NCI-H2227 (cell line): Measurements from ENCODE around the gene PHF11.
A peak's percentile ranks its signal among the peaks of the same experiment; 100 is the strongest.
"Not testable (repeated sequence)": the region's sequence is repeated elsewhere in the genome, so short reads cannot be mapped to it uniquely, and the experiment has no call there.

Experiments used
- DNase-seq: peaks from one replicate; lab custom pipeline; 2025; ENCODE audit not compliant: unreplicated experiment; lab: John Stamatoyannopoulos, UW

Gene PHF11

DNA sequence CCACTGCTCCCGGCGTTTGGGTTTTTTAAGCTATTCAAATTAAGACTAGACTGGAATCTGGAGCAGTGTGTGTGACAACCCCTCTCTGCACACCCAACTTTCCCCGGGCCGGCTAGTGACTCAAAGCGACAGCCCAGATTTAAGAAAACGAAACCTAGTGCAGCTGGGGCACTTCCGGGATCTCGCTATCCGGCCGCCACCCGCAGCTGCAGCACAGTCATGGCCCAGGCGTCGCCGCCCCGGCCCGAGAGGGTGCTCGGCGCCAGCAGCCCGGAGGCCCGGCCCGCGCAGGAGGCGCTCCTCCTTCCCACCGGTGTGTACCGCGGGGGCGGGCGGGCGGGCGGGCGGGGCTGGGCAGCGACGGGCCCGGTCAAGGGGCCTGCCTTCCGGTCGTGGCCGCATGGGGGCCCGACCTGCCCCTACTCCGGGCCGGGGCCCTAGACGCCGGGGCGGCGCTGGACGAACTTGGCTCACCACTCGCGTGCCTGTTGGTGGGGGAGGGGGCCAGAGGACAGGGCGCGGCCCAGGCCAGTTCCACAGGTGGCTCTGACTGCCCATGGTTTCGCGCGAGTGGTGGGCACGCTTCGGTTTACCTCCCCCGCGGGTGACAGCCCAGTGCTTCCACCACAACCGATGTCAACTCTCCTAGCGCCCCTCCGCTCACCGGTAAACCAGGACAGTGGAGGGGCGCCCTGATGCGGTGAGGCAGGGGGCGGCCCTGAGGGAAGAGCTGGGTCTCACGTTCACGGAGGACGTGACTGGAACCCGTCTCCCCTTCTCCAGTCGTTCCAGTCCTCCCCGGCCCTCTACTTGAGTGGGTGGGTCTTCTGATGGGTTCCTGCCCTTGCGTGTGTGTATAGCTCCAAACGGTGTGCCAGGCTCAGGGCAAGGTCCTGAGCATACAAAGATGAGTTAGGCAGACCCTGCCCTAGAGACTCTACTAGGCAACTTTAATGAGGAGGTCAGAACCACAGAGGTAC, at the start of gene PHF11:
TSS of gene PHF11 (plus strand) at position 171 of the 980 bp plus-strand sequence. CDS start at position 220, 49 bp downstream.
- peak; percentile 30 for DNase-seq

DNA sequence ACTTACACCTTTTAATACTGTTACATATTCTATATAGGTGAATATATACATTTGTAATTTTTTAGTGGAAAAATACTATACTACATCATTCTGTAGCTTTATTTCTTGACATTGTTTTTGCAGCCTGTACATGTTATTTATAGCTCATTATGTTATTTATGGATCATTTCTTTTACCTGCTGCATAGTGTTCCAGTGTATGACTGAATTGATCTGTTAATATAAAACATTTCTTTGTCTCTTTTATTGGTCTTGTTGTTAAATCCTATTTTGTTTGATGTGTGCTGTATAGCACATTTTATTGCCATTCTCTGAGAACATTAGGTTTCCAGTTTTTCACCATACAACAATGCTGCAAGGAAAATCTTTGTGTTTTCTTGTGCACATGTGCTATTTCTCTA, 49.3 kb upstream of the PHF11 start:
- DNase-seq: no peak

DNA sequence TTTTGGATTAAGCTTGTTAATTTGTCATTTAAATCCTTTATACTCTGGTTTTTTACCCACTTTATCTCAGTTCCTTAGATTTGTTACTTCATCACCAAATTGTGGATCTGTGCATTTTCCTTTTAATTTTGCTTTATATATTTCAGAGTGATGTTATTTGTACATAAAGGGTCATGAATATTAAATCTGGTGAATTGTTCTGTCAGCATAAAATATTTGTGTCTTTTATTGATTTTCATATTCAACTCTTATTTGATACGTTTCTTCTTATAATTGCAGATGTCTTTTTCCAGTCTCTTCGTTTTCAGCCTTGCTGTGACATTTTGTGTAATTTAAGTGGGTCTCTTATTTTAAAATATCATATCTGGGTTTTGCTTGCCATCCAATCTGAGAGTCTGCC, 47.0 kb upstream of the PHF11 start:
- DNase-seq: no peak

DNA sequence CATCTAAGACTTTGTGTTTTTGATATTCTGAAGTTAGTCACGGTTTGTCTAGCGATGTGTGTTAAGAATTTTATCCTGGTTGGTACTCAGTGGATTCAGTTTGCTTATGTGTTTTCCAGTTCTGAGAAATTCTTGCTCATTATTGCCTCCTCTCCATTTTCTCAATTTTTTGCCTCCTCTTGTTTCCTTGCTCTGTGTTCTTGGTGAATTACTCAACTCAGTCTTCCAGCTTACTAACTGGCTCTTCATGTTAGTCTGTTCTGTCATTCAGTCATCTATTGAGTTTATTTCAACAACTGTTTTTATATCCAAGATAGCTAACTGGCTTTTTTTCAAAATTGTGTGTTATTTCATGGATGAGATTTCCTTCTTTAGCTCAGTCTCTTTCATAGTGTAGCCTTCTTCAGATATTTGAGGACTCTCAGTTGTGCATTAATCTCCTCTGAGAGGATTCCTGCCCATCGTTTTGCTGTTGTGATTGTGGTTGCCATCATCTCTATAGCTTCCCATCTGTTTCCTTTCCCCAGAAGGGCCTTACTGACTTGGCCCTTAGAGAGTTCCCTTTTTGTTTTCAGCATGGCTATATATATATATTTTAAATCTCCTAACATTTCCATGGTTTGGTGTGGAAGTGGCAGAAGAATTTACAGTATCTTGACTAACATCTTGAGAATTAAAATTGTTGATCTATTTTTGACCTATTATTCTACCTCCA, 45.5 kb upstream of the PHF11 start:
- no peak for DNase-seq

DNA sequence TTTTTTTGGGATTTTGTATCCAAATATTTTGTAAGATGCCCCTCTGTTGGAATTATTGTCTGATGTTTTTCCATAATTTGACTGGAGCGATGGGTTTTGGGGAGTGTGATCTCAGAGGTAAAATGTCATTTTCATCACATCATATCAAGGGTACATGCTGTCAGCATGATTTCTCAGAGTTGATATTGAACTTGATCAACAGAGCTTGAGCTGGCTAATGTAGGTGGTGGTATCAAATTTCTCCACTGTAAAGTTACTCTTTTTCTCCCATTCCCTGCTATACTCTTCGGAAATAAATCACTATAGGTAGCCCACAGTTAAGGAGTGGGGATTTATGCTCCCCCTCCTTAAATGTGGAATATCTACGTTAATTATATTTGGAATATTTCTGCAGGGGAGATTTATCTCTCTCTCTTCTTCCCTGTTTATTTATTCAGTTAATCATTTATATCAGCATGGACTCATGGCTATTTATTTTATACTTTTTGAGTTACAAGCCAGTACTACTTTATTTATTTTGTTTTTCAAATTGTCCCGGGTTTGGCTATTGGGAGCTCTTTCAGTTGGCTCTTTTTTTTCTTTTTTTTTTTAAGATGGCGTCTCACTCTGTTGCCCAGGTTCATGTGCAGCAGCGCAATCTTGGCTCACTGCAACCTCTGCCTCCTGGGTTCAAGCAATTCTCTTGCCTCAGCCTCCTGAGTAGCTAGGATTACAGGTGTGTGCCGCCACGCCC, 42.9 kb upstream of the PHF11 start:
- no peak for DNase-seq

DNA sequence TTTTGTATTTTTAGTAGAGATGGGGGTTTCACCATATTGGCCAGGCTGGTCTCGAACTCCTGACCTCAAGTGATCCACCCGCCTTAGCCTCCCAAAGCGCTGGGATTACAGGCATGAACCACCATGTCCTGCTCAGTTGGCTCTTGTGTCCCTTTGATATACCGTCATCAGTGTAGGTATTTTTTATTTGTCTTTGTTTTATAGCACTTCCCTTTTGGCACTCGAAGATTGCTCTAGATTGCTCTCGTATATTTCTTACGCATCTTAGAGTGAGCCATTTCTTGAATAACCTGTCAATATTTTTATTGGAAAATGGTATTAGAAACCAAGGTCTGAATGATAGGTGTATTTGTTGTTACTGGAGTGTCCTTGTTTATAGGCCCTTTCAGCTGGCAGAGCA, 42.3 kb upstream of the PHF11 start:
- no peak for DNase-seq

DNA sequence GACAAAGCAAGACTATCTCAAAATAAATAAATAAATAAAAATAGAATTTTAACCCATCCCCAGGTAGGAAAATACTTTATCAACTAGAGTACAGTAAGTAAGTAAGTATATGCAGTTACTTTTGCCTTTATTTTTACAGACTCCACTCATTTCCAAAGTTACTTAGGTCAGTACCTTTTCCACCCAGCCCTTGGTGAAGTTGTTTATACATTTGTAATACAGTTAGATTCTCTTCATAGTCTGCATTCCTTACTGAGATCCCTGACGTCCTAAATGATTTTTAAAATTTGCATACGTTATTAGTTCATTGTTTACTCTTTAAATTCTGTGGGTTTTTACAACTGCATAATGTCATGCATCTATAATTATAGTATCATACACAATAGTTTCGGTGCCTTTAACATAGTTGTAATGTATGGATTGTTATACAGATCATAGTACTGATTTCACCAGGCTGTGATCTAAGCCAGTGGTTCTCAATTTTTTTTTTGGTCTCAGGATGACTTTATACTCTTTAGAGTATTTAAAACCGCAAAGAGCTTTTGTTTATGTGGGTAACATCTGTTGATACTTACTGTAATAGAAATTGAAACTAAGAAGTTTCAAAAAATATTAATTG, 41.3 kb upstream of the PHF11 start:
- DNase-seq: no peak

DNA sequence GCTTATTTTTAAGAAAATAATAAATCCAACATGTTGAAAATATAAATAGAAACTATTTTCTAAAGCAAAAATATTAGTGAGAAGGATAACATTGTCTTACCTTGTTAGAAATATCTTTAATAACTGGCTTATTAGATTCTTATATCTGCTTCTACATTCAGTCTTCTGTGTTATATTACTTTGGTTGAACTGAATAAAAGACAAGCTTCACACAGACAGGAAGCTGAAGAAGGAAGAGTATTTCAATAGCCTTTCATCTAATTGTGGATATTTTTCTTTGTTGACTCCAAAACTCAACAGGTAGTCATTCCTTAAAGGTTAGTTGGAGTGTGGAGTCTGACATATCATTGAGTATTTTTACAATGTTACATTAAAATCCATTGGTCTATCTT, 40.8 kb upstream of the PHF11 start:
- no peak for DNase-seq

DNA sequence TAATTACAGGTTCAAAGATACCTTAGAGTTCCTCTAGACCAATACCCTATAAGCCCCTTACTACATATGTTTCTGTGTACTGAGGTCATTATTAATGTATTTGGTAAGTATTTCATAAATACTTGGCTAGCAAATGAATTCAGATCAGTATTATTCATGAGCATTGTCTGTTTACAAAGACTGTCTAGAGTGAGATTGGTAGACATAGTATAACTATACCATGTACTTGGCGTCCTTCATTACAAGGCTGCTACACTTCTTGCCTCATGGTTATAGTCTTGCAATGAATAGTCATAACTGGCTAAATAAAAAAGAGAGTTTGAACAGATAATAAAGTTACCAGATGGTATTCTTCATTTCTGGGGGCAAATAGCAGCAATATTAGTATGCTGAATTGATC, 39.6 kb upstream of the PHF11 start:
- DNase-seq: no peak

DNA sequence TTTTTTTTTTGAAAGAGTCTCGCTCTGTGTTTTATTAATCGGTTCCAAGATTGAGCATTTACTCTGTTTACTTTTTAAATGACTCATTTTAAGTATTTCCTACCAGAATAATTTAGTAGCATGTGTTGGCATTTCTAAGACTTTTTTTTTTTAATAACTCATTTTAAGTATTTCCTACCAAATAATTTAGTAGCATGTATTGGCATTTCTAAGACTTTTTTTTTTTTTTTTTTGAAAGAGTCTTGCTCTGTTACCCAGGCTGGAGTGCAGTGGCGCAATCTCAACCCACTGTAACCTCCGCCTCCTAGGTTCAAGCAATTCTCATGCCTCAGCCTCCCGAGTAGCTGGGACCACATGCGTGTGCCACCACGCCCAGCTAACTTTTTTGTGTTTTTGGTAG, 38.5 kb upstream of the PHF11 start:
- DNase-seq: no peak

DNA sequence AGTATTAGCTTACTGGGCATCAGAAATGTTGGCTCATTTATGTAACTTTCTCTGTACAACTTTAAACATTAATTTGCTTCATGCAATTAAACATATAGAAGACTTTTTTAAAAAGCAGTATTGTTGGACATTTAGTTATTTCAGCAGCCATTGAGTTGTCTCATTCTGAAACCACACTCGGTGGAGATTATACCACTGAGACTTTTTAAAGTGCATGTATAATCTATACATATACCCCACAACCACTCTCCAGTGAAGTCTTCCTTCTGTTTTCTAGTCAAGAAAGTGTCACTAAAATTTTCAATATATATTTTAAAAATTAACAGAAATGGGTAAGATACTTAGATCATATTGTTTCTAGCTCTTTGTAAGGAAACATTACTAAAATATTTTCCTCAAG, 36.2 kb upstream of the PHF11 start:
- no peak for DNase-seq

DNA sequence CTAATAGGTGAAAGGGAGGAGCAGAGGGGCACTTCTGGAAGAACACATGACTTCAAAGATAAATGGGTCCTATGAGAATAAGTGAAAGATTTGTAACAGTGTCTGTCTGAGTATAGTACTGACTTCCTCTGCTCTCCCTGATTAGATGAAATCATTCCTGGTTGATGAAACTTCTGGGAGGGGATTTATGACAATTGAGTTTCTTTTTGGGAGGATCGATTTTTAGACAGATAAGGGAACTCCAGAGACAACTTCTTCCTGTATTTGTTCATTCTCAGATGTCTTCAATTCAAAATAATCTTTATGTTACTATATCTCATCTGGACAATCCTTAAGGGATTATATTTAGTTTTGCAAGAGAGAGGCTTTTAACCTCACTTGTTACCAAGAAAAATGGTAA, 31.7 kb upstream of the PHF11 start:
- no peak for DNase-seq

DNA sequence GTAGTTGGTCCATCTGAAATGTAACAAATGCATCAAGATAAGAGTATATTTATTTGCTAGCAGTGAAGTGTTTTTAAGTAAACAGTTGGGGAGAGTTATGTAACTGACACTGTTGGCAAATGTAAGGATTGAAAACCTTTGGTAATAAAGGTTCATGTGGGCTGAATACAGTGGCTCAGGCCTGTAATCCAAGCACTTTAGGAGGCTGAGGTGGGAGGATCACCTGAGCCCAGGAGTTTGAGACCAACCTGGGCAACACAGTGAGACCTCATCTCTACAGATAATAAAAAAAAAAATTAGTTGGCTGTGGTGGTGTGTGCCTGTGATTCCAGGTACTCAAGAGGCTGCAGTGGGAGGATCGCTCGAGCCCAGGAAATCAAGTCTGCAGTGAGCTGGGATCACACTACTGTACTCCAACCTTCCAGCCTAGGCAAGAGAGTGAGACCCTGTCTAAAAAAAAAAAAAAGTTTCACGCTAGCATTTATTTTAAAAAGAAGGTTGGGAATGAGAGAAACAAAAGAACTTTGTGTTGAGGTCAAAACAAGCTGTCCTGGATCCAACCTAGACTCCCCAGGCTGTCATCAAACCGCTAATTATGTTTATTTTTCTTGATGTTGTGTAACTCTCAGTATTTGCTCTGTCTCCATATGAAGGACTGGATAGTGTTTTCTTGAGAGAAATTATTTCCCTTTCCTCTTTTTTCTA, 31.0 kb upstream of the PHF11 start:
- no peak for DNase-seq

DNA sequence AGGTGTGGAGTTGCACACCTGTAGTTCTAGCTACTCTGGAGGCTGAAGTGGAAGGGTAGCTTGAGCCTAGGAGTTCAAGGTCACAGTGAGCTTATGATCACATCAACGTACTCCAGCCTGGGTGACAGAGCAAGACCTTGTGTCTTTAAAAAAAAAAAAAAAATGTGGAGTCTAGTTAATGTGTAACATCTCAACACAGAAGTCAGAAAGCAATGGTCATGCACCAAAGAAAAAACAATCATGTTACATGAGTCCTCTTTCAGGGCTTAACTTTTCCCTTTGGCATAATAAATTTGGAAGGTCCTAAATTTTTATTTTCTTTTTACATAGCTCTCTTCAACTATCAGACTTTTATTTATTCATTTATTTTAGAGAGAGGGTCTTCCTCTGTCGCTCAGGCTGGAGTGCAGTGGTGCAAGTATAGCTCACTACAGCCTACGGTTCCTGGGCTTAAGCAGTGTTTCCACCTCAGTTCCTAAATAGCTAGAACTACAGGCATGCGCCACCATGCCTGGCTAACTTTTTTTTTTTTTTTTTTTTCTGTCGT, 29.4 kb upstream of the PHF11 start:
- DNase-seq: no peak

DNA sequence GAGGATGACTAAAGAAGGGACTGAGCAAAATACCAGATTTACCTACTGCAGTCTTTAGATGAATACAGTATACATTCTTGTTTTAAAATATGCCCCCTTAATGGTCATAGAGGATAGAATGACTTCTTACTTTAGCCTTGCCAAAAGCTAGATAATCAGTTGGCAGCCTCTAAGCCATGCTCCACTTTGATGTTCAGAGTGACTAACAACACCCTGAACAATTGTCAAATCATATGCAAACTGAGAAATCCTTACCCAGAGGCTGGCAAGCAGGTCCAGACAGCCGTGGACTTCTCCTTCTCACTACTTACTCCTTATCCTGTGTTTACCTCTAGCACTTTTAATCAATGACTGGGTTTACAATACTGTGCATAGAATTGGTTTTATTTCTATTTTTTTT, 23.6 kb upstream of the PHF11 start:
- DNase-seq: no peak

DNA sequence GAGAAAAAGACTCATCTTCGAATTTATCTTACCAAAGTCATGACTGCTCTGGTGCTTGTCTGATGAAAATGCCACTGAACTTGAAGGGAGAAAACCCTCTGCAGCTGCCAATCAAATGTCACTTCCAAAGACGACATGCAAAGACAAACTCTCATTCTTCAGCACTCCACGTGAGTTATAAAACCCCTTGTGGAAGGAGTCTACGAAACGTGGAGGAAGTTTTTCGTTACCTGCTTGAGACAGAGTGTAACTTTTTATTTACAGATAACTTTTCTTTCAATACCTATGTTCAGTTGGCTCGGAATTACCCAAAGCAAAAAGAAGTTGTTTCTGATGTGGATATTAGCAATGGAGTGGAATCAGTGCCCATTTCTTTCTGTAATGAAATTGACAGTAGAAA, 19.2 kb upstream of the PHF11 start:
- DNase-seq: no peak

DNA sequence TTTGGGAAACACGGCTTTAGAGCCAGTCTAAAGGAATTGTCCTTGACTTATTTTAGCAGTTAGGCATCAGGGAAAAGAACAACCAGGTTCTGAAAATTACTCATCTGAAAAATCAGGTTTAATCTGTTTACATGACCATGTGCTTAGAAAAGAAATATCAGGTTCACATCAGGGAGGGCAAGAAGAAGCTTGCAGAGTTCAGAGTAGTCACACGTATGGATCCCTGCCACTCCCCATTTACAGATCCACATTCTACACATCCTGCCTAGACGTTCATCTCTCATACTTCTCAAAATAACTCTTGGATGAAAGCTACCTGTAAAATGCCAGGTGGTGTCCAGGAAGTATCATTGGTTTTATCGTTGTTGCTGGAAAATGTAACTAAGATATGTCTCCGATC, 14.0 kb upstream of the PHF11 start:
- no peak for DNase-seq

DNA sequence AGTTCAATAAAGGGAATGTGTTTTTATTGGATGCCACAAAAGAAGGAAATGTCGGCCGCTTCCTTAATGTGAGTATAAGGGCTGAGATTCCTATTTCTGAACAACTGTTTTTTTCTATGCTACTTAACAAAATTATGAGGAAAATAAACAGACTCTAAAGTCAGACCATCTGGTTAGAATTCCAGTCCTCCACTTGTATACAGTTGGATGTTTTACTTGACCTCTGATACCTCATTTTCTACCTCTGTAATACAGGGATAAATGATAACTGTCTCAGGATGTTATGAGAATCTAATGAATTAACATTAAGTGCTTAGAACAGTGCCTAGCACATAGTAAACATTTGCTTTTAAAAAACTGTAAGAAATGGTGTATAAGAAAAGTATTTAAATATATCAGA, 7.2 kb upstream of the PHF11 start:
- DNase-seq: no peak

DNA sequence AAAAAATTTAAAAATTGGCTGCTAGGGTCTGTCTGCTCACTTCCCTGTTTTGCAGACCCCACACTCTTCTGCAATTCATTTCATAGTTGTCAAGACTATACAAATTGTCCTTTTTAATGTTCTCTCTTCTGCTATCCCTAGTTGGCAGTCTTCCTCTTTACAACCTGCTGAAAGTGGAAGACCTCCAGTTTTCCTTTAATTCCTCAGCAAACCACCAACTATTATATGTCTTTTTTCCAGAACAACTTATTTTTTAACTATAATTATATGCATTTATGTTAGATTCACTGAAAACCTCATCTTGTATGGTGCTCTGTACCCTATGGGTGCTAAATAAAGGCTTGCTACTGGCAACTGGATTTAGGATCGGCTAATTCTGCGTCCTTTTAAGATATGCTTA, 1.1 kb upstream of the PHF11 start:
- no peak for DNase-seq

DNA sequence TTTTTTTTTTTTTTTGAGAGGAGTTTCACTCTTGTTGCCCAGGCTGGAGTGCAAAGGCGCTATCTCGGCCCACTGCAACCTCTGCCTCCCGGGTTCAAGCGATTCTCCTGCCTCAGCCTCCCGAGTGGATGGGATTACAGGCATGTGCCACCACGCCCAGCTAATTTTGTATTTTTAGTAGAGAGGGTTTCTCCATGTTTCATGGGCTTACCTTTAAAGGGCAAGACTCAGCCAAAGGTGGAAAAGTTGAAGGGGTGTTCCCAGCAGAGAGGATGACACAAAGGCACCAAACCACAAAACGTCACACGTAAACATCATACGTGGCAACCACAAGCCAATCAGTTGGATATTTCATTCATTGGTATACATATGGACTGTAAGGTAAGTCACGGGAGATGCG, 1.1 kb downstream of the PHF11 start:
- not testable (repeated sequence) for DNase-seq
